ENCODE measurements around the gene QSOX2.

Gene QSOX2

GRCh38 chr9:136245219-136246150, at the start of gene QSOX2:
TSS of gene QSOX2 (minus strand) at chr9:136245812. CDS start at chr9:136245803, 9 bp downstream.
- DNase-seq (ENCODE audit: low spot score), result peak; percentile 96
- TF ChIP-seq, protein P1, sequence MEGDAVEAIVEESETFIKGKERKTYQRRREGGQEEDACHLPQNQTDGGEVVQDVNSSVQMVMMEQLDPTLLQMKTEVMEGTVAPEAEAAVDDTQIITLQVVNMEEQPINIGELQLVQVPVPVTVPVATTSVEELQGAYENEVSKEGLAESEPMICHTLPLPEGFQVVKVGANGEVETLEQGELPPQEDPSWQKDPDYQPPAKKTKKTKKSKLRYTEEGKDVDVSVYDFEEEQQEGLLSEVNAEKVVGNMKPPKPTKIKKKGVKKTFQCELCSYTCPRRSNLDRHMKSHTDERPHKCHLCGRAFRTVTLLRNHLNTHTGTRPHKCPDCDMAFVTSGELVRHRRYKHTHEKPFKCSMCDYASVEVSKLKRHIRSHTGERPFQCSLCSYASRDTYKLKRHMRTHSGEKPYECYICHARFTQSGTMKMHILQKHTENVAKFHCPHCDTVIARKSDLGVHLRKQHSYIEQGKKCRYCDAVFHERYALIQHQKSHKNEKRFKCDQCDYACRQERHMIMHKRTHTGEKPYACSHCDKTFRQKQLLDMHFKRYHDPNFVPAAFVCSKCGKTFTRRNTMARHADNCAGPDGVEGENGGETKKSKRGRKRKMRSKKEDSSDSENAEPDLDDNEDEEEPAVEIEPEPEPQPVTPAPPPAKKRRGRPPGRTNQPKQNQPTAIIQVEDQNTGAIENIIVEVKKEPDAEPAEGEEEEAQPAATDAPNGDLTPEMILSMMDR (IDR thresholded peaks at IDR 0.05; ENCODE audit: extremely low read depth, insufficient read depth, missing control alignments), result no peak
- in situ Hi-C loops (cut with MboI; ENCODE audit: low pct_unique_long_range_greater_than_20kb, low sequenced_read_pairs, unreplicated experiment), result no loop called here

DNA sequence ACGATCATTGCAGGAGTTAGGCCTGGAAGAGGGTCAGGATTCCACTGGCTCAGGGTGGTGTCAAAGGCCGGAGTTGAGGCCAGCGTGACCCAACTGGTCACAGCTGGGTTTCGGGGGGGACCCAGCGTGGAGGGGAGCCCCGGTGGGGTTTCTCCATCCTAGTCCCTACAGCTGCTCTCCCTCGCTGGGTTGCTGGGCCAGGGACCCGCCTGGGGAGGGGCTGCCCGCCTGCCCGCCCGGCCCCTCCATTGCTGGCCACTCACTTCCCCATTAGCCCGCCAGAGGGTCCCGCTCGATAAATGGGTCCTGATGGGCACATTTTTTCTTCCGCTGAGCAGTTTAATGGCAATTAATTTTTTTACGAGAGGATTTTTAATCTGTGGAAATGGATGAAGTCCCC, 49.4 kb upstream of the QSOX2 start:
- DNase-seq (ENCODE audit: low spot score), result no peak
- TF ChIP-seq, protein P1 (IDR thresholded peaks at IDR 0.05; ENCODE audit: extremely low read depth, insufficient read depth, missing control alignments), result no peak
- in situ Hi-C loops (cut with MboI; ENCODE audit: low pct_unique_long_range_greater_than_20kb, low sequenced_read_pairs, unreplicated experiment), result no loop called here

GRCh38 chr9:136294437-136294836, 48.8 kb upstream of the QSOX2 start:
- DNase-seq (ENCODE audit: low spot score), result no peak
- TF ChIP-seq, protein P1 (IDR thresholded peaks at IDR 0.05; ENCODE audit: extremely low read depth, insufficient read depth, missing control alignments), result no peak
- in situ Hi-C loops (cut with MboI; ENCODE audit: low pct_unique_long_range_greater_than_20kb, low sequenced_read_pairs, unreplicated experiment), result no loop called here

DNA sequence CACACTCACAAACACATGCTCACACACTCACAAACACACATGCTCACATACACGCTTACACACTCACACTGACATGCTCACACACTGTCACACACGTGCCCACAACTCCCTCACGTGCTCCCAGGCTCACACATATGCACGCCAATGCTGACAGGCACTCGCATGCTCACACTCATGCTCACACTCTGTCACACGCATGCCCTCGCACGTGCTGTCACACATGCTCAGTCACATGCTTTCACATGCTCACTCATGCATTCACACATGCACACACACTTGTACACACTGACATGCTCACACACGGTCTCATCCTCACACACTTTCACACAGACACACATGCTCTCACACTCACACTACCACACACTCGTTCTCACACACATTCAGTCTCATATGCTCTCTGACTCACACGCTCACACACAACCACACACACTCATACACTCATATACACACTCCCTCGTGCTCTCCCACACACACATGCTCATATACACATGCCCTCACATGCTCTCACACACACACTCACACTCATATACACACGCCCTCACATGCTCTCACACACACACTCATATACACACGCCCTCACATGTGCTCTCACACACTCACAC, 48.0 kb upstream of the QSOX2 start:
- TF ChIP-seq, protein P1 (IDR thresholded peaks at IDR 0.05; ENCODE audit: extremely low read depth, insufficient read depth, missing control alignments), result no peak
- in situ Hi-C loops (cut with MboI; ENCODE audit: low pct_unique_long_range_greater_than_20kb, low sequenced_read_pairs, unreplicated experiment), result no loop called here
- DNase-seq (ENCODE audit: low spot score), result no peak

GRCh38 chr9:136292591-136293448, 47.2 kb upstream of the QSOX2 start:
- DNase-seq (ENCODE audit: low spot score), result no peak
- in situ Hi-C loops (cut with MboI; ENCODE audit: low pct_unique_long_range_greater_than_20kb, low sequenced_read_pairs, unreplicated experiment), result no loop called here
- TF ChIP-seq, protein P1 (IDR thresholded peaks at IDR 0.05; ENCODE audit: extremely low read depth, insufficient read depth, missing control alignments), result no peak

DNA sequence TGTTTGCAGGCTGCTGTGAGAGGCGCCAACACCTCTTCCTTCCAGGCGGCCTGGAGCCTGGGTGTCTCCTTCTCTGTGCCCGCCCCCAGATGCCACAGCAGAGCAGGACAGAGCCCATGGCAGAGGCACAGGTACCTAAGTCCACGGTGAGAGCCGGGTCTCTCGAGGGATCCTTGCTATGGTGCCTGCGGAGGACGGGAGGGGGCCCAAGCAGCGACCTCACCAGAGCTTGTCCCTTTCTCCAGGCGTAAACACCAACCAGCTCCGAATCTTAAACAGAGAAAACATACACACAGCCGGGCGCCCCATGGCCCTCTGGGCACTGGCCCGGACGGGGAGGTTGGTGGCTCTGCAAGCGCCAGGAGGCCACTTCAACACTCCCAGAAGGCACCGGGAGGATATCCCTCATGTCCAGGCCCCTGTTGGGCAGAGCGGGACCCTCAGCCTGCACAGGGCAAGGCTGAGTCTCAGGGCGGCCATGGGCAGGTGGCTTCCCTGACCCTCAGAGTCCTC, 46.5 kb upstream of the QSOX2 start:
- TF ChIP-seq, protein P1 (IDR thresholded peaks at IDR 0.05; ENCODE audit: extremely low read depth, insufficient read depth, missing control alignments), result no peak
- no peak for DNase-seq (ENCODE audit: low spot score)
- in situ Hi-C loops (cut with MboI; ENCODE audit: low pct_unique_long_range_greater_than_20kb, low sequenced_read_pairs, unreplicated experiment), result no loop called here

Data from GM13977 (cell line).